ENCODE data around the gene SLC25A46.
"Not testable (repeated sequence)": the region's sequence is repeated elsewhere in the genome, so short reads cannot be mapped to it uniquely, and the experiment has no call there.

SLC25A46 gene

GRCh38 chr5:110738812-110739651, at the start of gene SLC25A46:
Gene SLC25A46, plus strand, starts transcription at chr5:110739007. Its CDS starts 113 bp downstream, at chr5:110739120.
- DNase-seq (ENCODE audit: low read depth in 2 of 2): peak; percentile 74 to 77

- DNase-seq (ENCODE audit: low read depth in 2 of 2): not testable (repeated sequence)
These were observed 48.2 kb upstream of the SLC25A46 start for GRCh38 chr5:110690587-110690986.

GRCh38 chr5:110692669-110693068, 46.1 kb upstream of the SLC25A46 start:
- not testable (repeated sequence) for DNase-seq (ENCODE audit: low read depth in 2 of 2)

DNA sequence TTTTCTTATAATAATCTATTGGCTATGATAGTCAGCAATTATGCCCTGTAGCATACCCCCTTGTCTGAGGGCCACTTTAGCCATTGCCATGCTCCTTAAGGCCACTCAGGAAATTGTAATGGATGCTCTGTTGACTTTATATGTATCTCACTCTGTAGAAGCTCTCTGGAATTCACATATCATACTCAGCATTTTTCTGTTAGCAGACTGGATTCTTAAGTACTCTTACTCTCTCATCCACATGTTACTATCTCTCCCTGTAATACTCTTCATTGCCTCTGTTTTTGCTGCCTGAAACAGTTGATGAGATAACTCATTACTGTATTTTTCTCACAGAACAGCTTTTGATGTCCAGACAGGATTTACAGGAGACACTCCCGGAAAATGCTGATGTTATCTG, 36.5 kb upstream of the SLC25A46 start:
- no peak for DNase-seq (ENCODE audit: low read depth in 2 of 2)

- DNase-seq (ENCODE audit: low read depth in 2 of 2): no peak
These were observed 36.1 kb upstream of the SLC25A46 start for GRCh38 chr5:110702704-110703103.

- no peak for DNase-seq (ENCODE audit: low read depth in 2 of 2)
These were observed 35.3 kb upstream of the SLC25A46 start for GRCh38 chr5:110703481-110703880.

GRCh38 chr5:110705349-110705748, 33.5 kb upstream of the SLC25A46 start:
- DNase-seq (ENCODE audit: low read depth in 2 of 2): no peak

DNA sequence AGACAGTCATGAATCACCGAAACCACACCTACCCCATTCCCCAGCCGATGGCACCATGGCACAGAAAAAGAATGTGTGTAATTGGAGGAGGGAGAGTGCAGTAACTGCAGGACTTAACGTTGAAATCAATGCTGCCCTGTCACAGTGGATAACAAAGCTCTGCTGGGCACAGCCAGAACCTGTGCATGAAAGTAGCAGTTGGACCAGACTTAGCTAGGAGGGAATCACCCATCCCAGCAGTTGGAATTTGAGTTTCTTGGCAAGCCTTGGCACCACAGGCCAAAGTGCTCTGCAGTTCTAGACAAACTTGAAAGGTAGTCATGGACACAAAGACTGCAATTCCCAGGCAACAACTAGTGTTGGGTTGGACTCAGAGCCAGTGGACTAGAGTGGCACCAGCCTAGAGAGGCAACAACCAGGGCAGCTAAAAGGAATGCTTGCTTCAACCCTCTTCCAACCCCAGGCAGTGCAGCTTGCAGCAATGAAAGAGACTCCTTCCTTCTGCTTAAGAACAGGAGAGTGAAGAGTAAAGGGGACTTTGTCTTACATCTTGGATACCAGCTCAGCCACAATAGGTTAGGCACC, 31.5 kb upstream of the SLC25A46 start:
- no peak for DNase-seq (ENCODE audit: low read depth in 2 of 2)

DNA sequence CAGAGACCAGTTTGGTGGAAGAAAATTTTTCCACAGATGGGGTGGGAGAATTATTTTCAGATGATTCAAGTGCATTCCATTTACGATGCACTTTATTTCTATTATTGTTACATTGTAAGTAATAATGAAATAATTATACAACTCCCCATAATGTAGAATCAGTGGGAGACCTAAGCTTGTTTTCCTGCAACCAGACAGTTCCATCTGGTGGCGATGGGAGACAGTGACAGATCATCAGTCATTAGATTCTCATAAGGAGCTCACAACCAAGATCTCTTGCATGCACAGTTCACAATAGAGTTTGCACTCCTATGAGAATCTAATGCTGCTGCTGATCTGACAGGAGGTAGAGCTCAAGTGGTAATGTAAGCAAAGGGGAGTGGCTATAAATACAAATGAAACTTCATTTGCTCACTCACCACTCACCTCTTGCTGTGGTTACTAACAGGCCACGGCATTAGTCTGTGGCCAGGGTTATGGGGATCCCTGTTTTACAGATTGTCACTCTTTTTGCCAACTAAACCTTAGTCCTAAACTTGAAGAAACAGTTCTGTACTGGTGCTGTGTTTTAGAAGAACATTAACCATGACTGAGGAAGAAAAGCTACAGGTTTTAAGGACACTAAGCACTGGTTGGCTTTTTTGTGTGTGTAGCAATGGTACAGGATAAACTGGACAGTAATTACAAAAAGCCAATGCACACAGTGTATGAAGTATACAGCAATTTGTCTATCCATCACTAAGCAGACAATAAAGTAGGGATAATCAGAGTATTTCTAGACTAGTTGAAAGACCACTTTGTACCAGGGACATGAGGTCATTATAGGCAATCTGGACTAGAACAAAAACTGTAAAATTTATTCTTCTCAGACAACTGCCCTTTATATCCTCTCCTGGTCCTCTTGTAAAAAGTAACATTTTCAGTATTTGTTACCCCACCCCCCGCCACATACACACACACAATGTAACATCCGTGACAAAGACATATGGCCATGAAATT, 22.3 kb upstream of the SLC25A46 start:
- no peak for DNase-seq (ENCODE audit: low read depth in 2 of 2)

DNA sequence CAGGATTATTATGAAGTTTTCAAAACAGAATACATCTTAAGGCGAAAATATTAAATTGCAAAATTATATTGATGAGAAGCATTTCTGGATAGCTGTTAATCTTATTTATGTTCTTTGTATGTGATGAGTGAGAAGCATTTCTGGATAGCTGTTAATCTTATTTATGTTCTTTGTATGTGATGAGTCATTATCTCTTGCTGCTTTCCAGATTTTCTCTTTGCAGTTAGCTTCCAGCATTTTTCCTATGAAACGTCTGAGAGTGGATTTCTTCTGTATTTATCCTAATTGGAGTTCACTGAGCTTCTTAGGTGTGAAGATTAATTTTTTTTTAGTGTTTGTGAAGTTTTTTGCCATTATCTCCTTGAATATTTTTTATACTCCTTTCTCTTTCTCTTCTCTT, 20.5 kb upstream of the SLC25A46 start:
- no peak for DNase-seq (ENCODE audit: low read depth in 2 of 2)

DNA sequence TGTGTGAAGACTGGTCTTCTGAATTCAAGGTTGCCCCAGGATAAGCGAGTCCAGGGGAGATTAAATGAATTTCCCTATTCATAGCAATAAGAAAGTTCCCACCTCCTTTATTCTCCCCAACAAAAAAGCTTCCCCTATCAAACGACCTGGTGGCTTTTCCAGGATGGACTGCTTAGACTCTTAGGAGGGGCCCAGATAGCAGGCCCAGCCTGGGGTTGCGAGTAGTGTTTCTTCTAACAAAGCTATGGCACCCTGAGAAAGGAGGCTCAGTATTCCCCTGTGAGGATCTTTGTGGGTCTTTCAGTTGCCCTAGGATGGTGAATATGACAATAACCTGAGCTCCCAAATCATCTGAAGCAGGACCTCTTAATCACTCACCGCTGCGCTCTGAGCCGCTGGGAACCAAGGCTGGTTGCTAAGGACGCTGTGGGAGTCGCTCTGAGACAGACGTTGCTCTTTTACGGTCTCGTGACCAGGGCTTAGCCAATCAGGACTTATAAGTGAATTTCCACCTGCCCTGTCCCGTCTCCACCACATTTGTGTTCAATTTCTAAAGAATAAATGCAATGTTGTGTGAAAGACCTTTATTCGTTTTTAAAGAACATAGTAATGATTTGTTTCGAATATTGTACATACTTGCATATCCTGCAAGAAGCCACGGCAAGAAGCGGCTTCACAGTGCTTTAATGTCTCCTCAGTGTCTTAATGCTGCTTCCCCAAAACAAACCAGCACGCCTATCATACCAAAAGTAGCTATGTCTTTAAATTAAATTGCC, 12.4 kb upstream of the SLC25A46 start, which contains the start of gene TMEM232:
Gene TMEM232 (minus strand): TSS at position 423 of the 776 bp plus-strand sequence. CDS start 59,319 bp downstream, outside the sequence.
- peak; percentile 53 to 60 for DNase-seq (ENCODE audit: low read depth in 2 of 2)

DNA sequence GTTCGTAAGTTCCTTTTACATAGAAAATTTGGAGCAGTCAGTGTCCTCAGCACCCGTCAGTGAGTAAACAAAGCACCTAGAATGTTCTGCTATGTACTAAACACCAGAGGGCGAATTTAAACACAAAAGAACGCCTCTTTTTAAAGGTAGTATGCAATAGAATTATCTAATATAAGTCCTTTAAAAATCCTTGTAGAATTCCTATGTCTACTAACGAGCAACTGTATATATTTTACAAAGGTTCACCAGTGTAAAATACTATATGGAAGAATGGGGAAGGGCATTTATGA, 11.8 kb upstream of the SLC25A46 start:
- no peak for DNase-seq (ENCODE audit: low read depth in 2 of 2)

DNA sequence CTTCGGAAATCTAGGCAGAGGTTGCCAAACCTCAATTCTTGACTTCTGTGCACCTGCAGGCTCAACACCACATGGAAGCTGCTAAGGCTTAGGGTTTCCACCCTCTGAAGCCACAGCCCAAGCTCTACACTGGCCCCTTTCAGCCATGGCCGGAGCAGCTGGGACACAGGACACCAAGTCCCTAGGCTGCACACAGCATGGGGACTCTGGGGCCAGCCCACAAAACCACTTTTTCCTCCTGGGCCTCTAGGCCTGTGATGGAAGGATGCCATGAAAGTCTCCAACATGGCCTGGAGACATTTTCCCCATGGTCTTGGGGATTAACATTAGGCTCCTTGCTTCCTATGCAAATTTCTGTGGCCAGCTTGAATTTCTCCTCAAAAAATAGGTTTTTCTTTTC, 7.3 kb upstream of the SLC25A46 start:
- not testable (repeated sequence) for DNase-seq (ENCODE audit: low read depth in 2 of 2)

- DNase-seq (ENCODE audit: low read depth in 2 of 2): no peak
These were observed 4.7 kb upstream of the SLC25A46 start for GRCh38 chr5:110734101-110734500.

DNA sequence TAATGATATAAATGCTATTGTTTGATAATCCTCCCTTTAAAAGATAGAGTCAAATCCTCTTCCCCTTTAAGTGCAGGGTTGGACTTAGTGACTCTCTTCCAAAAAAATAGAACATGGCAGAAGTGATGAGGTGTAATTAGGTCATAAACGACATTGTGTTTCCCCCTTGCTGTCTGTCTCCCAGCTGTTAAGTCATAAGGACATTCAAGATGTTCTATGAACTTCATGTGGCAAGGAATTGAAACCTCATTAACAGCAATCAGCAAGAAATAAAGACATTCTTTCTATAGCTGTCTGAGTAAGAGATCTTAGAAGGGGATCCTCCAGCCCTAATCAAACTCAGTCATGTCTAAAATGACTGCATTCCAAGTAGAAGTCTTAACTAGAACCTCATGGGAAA, 3.3 kb upstream of the SLC25A46 start:
- no peak for DNase-seq (ENCODE audit: low read depth in 2 of 2)

DNA sequence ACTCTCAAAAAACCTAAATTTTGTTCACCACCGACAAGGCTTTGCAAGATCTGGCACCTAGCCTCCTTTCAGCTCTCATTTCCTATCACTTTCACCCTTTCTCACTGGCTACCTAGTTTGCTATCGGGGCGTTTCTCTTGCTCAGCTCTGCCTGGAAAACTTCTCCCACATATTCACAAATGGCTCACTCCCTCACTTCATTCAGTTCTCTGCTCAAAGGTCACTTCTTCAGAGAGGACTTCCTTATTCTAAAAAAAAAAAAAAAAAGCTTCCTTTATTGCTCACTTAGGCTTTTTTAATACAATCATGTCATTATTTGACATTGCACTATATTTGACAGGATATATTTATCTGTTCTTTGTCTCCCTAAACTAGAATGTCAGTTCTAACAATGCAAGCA, 2.1 kb upstream of the SLC25A46 start:
- no peak for DNase-seq (ENCODE audit: low read depth in 2 of 2)

- no peak for DNase-seq (ENCODE audit: low read depth in 2 of 2)
These were observed 350 bp upstream of the SLC25A46 start for GRCh38 chr5:110738503-110738811.

DNA sequence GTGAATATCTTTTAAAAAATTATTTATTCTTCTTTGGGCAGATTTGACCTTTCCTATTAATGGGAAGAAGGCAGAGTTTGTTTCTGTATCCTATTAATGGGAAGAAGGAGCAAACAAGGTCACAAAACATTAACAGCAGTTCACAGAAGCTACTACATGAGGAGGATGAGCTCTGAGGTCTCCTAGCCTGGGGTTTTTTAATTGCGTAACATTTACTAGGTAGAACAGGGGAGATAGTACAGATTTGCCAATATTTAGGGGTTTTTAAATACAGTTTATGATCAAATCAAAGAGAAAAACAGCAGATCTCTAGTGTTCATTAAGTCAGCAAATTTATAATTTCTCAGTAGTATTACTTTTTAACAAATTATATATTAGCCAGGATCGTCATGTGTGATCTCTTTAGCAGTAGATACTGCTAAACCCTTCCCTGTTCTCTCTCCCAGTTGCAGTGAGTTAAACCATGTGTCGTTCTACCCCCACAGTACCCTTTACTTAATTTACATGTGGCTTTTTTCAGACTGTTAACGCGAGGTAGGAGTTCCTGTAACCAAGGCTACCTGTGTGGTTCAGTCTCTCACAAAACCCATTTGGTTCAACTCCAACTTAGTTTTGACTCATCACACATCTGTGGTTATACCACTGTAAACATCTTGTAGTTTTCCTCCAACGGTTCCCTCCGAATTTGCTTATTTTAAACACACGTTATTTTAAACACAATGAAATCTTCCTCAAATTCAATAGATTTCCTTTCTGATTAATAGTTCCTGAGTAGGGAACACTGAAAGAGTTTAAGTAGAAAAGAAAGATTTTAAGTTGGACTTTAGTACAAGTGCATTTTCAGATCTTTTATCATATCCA, 13.3 kb downstream of the SLC25A46 start:
- peak in 1 of 2 donors; percentile 15 for DNase-seq (ENCODE audit: low read depth in 2 of 2)

DNA sequence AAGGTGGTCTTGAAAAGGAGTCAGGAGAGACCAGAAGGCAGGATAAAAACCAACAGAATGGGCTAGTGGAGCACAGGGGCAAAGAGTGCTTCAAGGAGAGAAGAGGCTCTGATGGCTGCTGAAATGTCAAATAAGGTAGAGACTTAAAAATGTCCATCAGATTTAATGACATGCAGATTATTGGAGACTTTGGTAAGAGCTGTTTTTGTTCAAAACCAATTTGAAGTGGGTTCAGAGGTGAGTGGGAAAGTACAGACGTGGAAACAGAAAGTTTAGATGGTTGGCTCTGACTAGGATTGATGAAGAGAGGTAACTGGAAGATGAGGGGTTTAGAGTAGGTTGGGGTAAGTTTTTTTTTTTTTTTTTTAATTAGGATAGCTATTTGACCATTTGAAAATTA, 14.1 kb downstream of the SLC25A46 start:
- no peak for DNase-seq (ENCODE audit: low read depth in 2 of 2)

GRCh38 chr5:110753600-110753999, 14.8 kb downstream of the SLC25A46 start:
- DNase-seq (ENCODE audit: low read depth in 2 of 2): no peak

DNA sequence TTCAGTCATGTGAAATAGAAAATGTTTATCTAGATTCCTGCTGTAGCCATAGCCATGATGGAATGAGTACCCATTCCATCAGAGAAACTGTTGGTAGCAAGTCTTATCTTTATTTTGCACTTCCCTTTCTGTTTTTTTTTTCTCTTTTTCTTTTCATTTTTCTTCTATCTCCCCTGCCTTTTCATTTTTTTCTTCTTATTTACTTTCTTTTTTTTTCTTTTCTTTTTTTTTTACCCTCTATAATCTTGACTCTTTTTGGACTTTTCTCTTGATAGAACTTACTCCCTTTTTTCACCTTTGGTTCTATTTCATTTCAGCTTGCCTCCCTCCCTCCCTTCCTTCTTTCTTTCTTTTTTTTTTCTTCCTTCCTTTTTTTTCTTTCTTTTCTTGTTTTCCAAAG, 15.4 kb downstream of the SLC25A46 start:
- DNase-seq (ENCODE audit: low read depth in 2 of 2): no peak

Data from activated CD4-positive, alpha-beta T cell treated with anti-CD3 and anti-CD28 coated beads for 24 hours (primary cell).